GM13976 (cell line): ENCODE data around the gene TOPAZ1.

Source experiments
- DNase-seq: peaks from one replicate; pipeline ENCODE4 v3.0.0; 2012; ENCODE audit warnings: low spot score
- CTCF ChIP-seq: IDR thresholded peaks from 2 replicates; pipeline ENCODE4 v1.5.1; 2012; ENCODE audit warnings: borderline replicate concordance, mild to moderate bottlenecking; ENCODE audit not compliant: insufficient read depth; ENCODE audit errors: extremely low read depth, missing control alignments, control extremely low read depth
- in situ Hi-C: fragments of 300-500 bp; cut with MboI; formaldehyde crosslinking; loops from one replicate; pipeline ENCODE4 v1.12.0; 2022; ENCODE audit warnings: low sequenced_read_pairs, mixed read lengths, inconsistent platforms; ENCODE audit not compliant: unreplicated experiment

TOPAZ1 gene

DNA sequence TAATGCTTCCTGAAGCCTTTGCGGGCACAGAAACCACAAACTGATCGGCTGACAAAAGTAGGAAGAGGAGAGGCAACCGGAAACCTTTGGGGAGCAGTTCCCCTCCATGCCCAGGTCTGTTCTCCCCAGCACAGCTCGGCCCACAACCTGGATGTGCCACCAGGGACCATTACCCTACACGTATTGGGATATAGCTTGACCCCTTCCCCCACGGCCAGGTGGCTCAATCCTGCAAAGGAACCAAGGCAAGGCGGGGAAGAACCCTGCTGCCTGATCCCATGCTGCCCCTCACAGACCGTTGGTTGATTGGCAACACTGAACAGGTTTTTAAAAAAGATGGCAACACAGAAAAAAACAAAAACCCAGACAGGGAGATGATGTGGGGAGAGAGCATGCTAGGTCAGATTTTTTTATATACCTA is 77.2 kb downstream of the TOPAZ1 start:
- DNase-seq = peak; percentile 7
- in situ Hi-C loops = loop anchor here (25.0 kb wide), 1 partner anchor 593 kb away; no protein-coding TSS in a partner anchor
- no peak for TF ChIP-seq CTCF

DNA sequence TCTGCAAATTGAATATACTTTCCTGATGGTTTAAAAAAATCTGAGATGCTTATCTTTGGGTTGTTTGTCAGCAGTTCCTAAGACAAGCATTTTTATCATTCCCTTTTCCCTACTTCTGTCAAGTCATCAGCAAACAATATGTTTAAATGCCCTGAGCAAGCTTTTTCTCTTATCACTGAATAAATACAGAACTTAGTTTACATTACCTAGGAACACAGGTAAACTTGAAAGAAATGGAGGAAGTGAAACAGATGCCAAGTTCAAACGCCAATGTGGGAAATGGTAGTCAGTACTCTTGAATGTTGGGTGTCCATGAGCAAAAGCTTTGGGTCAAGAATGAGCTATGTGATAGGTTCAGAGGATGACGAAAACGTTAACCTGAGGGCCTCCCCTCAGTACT is 79.6 kb downstream of the TOPAZ1 start:
- in situ Hi-C loops = loop anchor here (25.0 kb wide), 1 partner anchor 591 kb away; no protein-coding TSS in a partner anchor
- DNase-seq = no peak
- no peak for TF ChIP-seq CTCF

DNA sequence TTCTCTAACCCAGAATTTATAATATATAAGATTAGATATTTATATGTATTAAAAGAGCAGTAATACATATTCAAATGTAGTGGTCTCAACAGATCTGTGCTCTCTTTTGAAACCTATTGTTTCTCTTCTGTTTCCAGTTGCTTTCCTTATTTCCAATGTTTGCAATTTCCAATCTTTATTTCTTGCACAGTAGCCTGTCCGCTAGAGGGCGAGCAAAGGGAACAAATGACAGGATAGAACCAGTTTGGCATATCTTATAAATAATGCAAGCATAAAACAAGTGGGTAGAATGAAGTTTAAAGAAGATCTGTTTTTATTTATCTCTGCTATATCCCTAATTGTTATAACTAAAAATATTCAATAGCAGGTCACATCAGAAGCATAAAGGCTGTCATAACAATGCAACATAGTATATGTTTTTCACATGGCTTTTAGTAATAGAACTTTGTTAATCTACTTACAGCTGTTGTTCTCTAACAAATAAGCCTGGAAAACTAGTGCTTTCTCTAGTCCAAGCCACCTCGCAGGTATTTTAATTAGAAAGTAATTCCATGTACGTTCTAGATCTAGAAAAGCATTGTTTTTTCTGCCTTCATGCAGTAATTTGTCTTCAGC is 81.8 kb downstream of the TOPAZ1 start:
- peak; percentile 72 for TF ChIP-seq CTCF
- in situ Hi-C loops = loop anchor here (25.0 kb wide), 1 partner anchor 589 kb away; no protein-coding TSS in a partner anchor
- DNase-seq = peak; percentile 31

- TF ChIP-seq CTCF = no peak
- in situ Hi-C loops = loop anchor here (25.0 kb wide), 1 partner anchor 588 kb away; no protein-coding TSS in a partner anchor
- DNase-seq = no peak
Measured at GRCh38 chr3:44324584-44324983, 82.9 kb downstream of the TOPAZ1 start.

DNA sequence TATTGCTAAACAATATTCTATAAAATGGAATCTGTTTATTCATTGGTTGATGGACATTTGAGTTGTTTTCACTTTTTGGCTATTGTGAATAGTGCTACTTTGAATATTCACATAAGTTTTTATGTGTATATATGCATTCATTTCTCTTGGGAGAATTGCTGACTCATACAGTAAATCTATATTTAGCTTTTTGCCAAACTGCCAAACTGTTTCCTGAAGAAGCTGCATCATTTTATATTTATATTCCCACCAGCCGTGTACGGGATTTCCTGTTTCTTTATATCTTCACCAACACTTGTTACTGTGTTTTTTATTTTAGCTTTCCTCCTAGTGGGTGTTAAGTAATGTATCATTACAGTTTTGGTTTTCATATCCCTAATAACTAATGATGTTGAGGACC is 84.3 kb downstream of the TOPAZ1 start:
- no peak for TF ChIP-seq CTCF
- in situ Hi-C loops = no loop called here
- no peak for DNase-seq

- no peak for DNase-seq
- in situ Hi-C loops = no loop called here
- TF ChIP-seq CTCF = no peak
Measured at GRCh38 chr3:44326515-44326914, 84.8 kb downstream of the TOPAZ1 start.
